Nephron progenitor cell (in vitro differentiated cells): ENCODE data around the gene DCDC2C.

Source experiments
- DNase-seq: peaks from one replicate; pipeline ENCODE4 v3.0.0; 2021
- H3K27ac Mint-ChIP-seq: 2 replicates; pipeline ENCODE4 v1.8.0; 2021; ENCODE audit warnings: mild to moderate bottlenecking, moderate library complexity, mixed read lengths
- H3K27me3 Mint-ChIP-seq: 2 replicates; pipeline ENCODE4 v1.8.0; 2021; ENCODE audit warnings: mild to moderate bottlenecking, low read depth, mixed read lengths; ENCODE audit not compliant: poor library complexity
- H3K36me3 Mint-ChIP-seq: 2 replicates; pipeline ENCODE4 v1.8.0; 2021; ENCODE audit warnings: low read depth, mixed read lengths
- H3K4me1 Mint-ChIP-seq: 2 replicates; pipeline ENCODE4 v1.8.0; 2021; ENCODE audit warnings: mixed read lengths
- H3K4me3 Mint-ChIP-seq: 2 replicates; pipeline ENCODE4 v1.8.0; 2021; ENCODE audit warnings: mild to moderate bottlenecking, moderate library complexity, mixed read lengths
- H3K9me3 Mint-ChIP-seq: 2 replicates; pipeline ENCODE4 v1.8.0; 2021; ENCODE audit warnings: mild to moderate bottlenecking, moderate library complexity, mixed read lengths
- TF ChIP-seq, protein P1 (sequence below): fragments of 200-600 bp; sonication (generic); IDR thresholded peaks from 2 replicates; pipeline ENCODE4 v1.5.0; 2021; ENCODE audit warnings: antibody characterized with exemption

Gene DCDC2C

GRCh38 chr2:3678212-3678611 lies 25.2 kb upstream of the DCDC2C start:
- TF ChIP-seq, protein P1, sequence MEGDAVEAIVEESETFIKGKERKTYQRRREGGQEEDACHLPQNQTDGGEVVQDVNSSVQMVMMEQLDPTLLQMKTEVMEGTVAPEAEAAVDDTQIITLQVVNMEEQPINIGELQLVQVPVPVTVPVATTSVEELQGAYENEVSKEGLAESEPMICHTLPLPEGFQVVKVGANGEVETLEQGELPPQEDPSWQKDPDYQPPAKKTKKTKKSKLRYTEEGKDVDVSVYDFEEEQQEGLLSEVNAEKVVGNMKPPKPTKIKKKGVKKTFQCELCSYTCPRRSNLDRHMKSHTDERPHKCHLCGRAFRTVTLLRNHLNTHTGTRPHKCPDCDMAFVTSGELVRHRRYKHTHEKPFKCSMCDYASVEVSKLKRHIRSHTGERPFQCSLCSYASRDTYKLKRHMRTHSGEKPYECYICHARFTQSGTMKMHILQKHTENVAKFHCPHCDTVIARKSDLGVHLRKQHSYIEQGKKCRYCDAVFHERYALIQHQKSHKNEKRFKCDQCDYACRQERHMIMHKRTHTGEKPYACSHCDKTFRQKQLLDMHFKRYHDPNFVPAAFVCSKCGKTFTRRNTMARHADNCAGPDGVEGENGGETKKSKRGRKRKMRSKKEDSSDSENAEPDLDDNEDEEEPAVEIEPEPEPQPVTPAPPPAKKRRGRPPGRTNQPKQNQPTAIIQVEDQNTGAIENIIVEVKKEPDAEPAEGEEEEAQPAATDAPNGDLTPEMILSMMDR = no peak
- peaks cover 21% of the 10 kb centered on the region for H3K27me3 Mint-ChIP-seq
- DNase-seq = no peak

GRCh38 chr2:3679180-3679579 lies 24.2 kb upstream of the DCDC2C start:
- H3K4me3 Mint-ChIP-seq = no peak overlapping the region
- H3K27me3 Mint-ChIP-seq = peaks cover 16% of the 10 kb centered on the region
- TF ChIP-seq, protein P1 = no peak
- H3K9me3 Mint-ChIP-seq = no peaks in the 10 kb centered on the region
- no peaks in the 10 kb centered on the region for H3K36me3 Mint-ChIP-seq
- DNase-seq = no peak
- no peak overlapping the region for H3K27ac Mint-ChIP-seq
- H3K4me1 Mint-ChIP-seq = no peaks in the 10 kb centered on the region

More at GRCh38 chr2:3678212-3678611, 25.2 kb upstream of the DCDC2C start:
- Mint-ChIP-seq H3K4me3 (no peak overlapping the region), H3K27ac (no peak overlapping the region), H3K9me3 (no peaks in the 10 kb centered on the region), H3K4me1 (no peaks in the 10 kb centered on the region), H3K36me3 (no peaks in the 10 kb centered on the region)

DNA sequence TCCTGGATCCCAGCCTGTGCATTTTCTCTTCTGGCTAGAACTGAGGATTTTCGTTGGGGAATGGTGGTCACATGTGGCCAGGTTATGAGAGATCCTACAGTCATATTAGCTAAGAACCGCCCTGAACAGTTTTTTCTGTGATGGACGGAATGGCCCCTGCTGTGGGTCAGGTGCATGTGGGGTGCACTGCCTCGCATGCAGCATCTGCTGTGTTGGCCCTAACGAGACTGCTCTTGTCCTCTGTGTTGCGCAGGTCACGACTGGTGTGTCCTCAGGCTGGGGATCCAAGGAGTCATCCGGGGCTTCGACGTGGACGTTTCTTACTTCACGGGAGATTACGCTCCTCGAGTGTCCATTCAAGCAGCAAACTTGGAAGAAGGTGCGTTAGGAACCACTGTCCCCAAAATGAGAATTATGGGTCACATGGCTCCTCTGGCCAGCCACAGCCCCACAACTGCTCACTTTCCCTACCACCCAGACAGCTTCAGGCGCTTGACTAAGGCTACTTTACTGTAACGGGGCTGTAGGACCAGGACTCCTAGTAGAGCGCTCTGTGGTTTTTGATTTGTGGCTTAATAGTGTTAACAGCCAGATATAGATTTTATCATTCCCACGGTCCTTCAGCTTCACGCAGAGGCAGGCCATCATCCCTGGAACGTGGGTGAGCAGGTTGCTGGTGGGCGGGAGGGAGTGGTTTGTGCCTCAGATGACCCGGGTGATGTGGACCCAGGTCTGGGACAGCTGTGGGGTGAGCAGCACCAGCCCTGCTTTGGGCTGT lies 23.6 kb upstream of the DCDC2C start:
- Mint-ChIP-seq H3K27ac (no peak overlapping the region), H3K4me1 (no peaks in the 10 kb centered on the region), H3K9me3 (no peaks in the 10 kb centered on the region), H3K36me3 (no peaks in the 10 kb centered on the region), H3K27me3 (peaks cover 16% of the 10 kb centered on the region), H3K4me3 (no peak overlapping the region)
- TF ChIP-seq, protein P1 = no peak
- DNase-seq = no peak

- Mint-ChIP-seq H3K9me3 (peaks cover 3% of the 10 kb centered on the region), H3K36me3 (no peaks in the 10 kb centered on the region), H3K27me3 (peaks cover 11% of the 10 kb centered on the region), H3K4me1 (no peaks in the 10 kb centered on the region), H3K4me3 (no peak overlapping the region), H3K27ac (no peak overlapping the region)
- no peak for DNase-seq
- TF ChIP-seq, protein P1 = no peak
These were observed 22.6 kb upstream of the DCDC2C start for GRCh38 chr2:3680548-3681345.

- no peak overlapping the region for H3K4me3 Mint-ChIP-seq
- no peak overlapping the region for H3K27ac Mint-ChIP-seq
- no peaks in the 10 kb centered on the region for H3K36me3 Mint-ChIP-seq
- DNase-seq = no peak
- peaks cover 15% of the 10 kb centered on the region for H3K27me3 Mint-ChIP-seq
- TF ChIP-seq, protein P1 = no peak
- H3K9me3 Mint-ChIP-seq = peaks cover 3% of the 10 kb centered on the region
- no peaks in the 10 kb centered on the region for H3K4me1 Mint-ChIP-seq
These were observed 21.8 kb upstream of the DCDC2C start for GRCh38 chr2:3681625-3682024.
